HG02973 (cell line): ENCODE data around the gene GRM8.
A peak's percentile ranks its signal among the peaks of the same experiment; 100 is the strongest.

Experiments used
- ATAC-seq: cut with Tn5 transposase; IDR thresholded peaks from one replicate; pipeline ENCODE4 v1.9.1; 2021; ENCODE audit warnings: moderate library complexity; ENCODE audit not compliant: unreplicated experiment

Gene GRM8

DNA sequence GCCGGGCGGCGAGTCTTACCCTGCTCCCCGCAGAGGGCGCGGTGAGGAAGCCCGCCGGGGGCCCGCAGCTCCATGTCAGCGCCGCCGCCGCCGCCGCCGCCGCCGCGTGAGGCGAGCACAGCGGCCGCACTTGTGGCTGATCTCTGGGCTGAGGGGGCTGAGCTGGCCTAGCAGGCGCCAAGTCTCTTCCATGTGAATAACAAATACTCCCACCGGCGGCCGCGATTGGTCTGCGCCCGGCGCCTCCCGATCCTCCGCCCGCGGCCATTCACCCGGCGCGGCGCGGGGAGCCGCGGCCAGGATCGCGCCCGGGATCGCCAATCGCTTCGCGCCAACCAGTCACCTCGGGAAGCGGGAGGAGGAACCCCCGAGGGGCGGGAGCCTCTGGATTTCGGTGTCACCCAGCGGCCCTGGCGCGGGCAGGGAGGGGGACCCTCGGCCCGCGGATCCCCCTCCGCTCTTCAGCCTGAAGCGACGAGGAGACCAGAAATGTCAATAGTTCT lies at the start of gene GRM8:
GRM8 (minus strand) TSS at position 164 of the 503 bp plus-strand sequence.
- ATAC-seq = no peak

DNA sequence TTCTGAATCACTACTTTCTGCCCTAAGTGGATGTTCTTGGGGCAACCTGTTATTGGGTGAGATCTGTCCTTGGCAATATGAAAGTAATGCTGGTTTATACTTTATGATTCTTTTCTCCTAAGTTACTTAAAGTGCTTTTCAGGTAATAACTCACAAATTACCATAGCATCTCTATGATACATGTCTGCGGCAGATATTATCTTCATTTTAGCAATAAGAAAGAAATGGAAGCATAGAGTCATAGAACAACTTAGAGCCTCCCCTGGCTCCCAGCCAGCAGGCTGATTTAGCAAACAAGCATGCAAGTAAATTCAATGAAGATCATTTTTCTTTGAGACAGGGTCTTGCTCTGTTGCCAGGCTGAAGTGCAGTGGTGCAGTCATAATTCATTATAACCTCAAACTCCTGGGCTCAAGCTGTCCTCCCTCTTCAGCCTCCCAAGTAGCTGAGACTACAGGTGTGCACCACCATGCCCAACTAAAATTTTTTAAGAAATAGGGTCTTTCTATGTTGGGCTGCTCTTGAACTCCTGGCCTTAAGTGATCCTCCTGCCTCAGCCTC lies 38.1 kb upstream of the GRM8 start:
- ATAC-seq = no peak

DNA sequence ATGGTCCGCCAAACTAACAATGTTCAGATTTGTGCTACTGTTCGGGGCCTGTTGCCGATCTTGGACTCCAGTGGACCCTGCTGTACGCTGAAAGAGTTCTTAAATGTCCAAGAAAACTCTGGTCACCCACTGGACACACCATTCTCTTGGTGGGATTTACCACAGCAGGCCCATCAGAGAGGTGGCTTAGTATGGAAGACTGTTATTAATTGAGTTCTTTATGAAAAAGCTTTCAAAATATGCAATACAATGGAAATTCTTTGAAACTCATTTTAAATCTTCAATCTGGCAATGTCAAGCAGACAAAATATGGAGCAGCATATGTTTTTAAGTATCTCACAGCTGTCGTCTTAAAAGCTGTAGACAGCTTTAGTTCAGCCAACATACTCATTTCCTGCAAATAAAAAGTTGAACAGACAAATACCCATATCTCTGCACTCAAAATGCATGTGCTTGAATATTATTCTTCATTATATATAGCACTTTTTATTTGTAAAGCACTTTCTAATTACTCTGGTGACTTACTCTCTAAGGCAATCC lies 37.4 kb upstream of the GRM8 start:
- ATAC-seq = no peak

DNA sequence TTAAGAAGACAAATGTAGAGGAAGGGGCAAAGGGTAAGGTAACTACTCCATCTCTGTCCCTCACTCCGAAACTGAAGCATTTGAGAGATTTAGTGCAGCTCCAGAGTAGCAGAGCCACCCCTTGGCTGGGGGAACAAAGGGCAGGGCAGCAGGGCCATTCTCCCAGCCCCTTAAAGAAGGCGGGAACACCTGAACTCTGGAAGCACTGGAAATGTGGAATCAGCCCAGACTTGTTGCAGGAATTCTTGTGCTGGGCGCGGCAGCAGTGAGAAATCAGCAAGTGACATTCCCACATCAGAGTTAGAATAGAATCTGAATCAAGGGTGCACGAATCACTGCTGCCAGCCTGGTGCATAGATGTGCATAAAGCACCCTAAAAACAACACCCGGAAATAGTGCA lies 34.4 kb upstream of the GRM8 start:
- ATAC-seq = no peak

DNA sequence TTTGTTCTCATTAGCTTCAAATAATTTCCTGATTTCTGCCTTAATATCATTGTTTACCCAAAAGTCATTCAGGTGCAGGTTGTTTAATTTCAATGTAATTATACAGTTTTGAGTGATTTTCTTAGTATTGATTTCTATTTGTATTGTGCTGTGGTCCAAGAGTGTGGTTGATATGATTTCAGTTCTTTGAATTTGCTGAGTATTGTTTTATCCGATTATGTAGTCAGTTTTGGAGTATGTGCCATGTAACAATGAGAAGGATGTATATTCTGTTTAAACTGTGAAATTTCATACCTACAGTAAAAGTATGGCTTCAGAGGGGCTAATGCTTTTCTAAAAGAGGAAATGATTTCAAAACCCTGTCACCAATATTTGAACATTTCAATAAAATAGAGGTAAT lies 17.4 kb upstream of the GRM8 start:
- ATAC-seq = no peak

DNA sequence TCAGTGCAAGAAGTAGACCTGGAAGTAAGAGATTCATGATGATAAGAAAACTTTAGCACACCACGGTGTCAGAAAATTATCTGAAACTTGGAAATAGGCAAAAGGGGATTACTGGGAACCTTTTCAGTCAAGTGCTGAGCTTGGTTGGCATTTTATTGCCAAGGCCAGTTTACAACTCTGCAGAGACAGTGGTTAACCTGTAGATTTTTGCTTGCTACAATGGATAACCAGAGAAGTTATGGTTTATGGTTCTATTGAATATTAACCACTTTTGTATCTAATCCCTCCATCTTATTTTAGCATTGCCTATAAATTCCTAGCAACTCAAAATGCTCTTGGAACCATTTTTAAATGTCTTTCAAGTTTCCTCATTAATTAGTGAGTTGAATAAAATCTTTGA lies 13.3 kb upstream of the GRM8 start:
- ATAC-seq = no peak

DNA sequence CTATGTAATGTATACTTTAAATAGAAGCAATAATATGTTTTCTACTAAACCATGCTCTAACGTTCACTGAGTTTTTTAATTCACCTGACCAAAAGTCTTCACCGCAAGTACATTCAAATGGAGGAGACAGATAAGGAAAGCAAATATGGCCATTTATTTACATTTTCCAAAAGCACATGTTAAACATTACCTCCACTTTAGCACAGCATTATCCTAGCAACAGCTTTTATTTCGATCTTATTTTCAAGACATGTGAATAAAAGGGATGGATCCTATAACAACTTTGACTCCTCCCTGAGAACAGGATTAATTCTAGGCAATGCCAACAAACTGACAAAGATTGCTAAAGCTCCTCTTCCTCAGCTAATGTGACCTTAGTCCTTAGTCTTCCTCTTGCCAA lies 11.5 kb upstream of the GRM8 start:
- ATAC-seq = no peak

DNA sequence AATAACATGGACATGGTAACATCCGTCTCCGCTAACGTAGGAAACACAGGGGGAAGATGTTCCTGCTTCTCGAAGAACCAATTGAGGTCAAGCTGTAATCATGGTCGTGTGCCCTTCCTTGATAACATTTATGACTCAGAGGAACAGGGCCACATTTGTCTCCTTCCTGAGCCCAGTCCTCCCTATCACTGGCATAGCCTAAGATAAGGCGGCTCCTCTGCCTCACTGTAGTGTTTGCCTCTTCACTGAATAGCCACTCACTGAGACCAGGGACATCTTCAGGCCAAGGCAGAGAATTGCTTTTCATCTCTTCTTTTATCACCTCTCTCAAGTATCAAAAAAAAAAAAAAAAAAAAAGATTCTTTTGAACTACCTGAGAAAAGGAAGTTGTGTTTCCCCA lies 5.4 kb upstream of the GRM8 start:
- no peak for ATAC-seq

DNA sequence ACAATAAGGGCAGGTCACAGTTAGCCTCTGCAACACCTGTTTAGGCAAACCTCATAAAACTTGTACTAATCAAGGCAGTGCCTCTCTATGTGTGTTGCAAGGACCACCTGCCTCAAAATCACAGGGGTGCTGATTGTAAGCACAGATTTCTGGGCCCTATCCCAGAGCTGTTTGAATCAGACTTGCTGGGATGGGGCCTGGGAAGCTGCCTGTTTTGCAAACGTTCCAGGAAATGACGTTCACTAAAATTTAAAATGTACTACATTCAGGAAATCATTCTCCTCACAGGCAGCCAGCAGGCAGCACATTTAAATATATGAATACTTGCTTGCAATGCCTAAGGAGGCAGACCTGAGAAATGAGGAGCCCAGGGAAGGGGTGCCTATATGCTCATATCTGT lies 4.3 kb upstream of the GRM8 start:
- ATAC-seq = no peak

DNA sequence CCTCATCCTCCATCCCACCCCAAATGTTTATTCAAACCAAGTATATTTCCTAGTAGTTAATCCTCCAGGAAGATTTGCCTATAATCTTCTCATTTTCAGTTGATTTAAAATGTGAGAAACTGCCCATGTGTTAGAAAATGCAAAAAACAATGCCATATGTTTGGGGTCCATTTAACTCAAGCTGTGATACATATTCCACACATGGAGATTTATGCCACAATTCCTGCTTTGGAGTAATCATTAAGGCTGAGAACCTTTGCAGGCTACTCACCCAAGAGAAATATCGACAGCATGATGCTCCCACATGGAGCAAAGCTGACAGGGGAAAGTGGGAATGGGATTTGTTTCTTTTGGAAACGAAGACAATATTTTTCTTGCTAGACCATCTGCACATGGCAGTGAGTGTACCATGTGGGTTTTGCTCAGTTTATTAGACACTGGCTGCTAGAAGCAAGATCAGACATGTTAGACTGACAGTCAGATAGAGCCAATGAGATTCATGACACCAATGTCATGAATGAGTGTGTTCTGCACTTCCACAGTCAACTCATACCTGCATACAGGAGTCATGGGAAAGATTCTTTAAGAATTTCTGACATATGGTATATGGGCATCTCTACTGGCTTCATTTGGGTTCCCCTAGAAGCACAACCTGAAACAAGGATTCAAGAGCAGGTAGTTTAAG lies 3.4 kb upstream of the GRM8 start:
- ATAC-seq = no peak

DNA sequence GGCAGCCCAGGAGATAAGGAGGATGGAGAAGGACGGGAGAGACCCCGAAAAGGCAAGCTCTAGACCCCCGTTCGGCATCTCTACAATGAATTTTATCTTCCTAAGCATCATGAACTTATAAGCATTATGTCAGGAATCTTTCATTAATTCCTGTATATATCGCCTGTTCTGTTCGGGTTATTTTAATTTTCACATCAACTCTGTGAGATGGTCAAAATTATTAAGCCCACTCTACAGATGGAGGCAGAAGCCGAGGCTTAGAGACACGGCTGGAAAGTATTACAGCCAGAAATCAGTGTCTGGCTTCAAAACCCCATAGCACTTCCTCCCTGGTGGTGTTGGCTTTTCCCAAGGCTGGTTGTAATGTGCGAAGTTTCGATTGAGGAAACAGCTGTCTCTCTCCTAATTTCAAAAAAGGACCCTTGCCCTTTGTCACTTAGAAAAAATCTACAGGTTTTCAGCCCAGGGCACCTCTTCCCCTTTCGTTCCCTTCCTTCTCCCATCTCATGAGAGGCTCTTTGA lies 1.5 kb upstream of the GRM8 start:
- no peak for ATAC-seq

DNA sequence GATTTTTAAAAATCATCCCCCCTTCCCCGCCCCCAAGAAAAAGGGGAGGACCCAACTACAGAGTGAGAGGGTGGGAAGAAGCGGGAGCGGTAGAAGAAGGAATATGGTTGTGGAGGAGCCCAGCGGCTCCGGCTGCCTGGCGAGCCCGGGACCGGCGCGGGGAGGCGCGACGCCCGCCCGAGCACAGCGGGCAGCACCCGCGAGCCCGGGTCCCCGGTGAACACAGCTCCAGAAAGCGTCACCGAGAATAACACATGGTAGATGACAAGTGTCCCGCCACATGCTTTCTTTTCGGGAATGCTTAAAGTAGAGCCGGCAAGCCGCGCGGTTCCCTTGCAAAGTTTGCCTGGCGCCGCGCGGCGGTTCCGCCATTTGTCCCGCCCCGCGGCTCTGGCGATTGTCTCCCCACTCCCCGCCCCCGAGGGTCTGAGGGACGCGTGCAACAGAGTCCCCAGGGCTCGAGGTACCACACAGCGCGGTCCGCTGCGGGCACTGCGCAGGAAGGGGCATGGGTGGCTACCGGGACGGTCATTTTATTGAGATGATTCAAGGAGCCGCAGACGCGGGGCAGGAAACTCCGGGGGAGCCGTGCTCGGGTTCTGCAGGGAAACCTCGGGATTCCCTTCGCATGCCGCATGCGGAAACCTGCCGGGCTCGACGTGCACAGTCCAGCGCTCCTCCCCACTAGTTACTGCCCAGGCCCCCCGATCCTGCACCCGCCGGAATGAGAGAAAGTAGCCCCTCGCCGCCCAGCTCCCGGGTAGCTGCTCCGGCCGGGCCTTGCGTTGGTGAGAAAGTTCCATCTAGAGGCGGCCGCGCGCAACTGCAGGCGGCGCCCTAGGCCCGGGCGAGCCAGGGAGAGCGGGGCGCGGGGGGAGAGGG lies 781 bp upstream of the GRM8 start:
- peak; percentile 90 for ATAC-seq

DNA sequence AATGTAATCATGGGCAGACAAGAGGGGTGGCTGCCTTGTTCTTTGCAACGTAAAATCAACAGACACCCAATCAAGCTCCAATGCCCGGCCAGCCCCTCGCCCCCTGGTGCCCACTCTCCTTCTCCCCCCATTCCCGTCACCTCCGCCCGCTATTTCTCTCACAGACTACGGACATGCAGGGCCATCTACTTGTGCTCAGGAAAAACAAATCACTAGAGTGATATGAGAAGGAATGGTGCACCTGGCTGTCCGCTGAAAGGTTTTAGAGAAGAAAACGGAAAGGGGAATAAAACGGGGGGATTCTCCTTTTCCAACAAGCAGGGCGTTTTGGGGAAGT lies 396 bp downstream of the GRM8 start:
- ATAC-seq = no peak

DNA sequence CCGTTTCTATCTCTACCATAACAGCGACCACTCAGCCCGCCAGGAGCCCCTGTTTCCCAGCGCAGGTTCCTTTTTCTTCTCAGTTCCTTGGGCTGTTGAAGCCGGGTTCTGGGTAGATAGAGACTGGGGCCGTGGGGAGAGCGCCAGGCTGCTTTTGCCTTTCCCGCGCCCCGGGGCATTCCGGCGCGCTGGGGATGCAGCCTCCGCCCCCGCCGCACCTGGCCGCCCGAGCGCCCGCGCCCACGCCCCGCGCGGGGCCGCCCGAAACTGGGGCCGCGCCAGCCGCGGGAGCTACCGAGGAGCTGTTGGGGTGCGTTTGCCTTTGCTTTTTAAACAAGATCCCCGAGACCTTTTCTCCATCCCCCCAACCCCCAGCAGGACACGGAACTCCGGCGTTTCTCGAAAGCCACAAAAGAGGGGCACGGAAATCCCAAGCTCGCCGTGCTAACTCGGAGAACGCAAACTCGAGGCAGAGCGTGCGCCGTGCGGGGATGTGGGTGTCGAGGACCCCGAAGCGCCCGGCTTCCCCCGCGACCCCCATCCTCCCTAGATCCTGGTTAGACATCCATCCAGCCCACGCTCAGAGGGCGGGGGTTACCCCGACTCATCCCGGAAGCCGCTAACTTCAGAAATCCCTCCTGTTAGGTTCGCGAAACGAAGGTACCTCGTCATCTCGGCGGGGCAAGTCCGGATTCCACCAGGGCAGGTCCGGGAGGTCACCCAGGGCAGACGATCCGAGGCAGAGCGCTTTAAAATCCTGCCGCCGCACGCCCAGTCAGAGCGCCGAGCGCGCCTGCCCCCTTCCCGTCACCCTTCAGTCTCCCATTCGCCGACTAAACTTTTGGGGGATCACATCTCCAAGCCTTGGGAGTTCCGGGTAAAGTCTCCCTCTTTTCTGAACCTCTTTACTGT lies 1.0 kb downstream of the GRM8 start:
- ATAC-seq = no peak

DNA sequence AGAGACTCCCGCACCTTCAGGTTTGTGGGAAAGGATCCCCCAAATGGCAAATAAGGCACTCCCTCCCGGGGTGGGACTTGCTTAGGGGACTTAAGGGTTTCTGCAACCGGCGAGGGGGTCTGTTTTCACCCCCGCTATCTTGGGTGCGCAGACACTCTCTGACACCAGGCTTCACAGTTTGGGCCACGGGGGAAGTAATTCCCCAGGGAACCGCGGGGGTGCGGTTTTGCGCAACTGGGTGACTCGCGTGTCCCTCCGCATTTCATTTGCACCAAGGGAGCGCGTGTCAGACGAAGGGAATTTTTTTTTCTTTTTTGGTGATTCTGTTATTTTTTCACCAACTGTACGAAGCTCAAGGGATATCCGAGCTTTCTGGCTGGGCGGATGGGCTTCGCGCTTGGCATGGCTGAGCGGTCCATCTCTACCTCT lies 1.7 kb downstream of the GRM8 start:
- ATAC-seq = no peak

DNA sequence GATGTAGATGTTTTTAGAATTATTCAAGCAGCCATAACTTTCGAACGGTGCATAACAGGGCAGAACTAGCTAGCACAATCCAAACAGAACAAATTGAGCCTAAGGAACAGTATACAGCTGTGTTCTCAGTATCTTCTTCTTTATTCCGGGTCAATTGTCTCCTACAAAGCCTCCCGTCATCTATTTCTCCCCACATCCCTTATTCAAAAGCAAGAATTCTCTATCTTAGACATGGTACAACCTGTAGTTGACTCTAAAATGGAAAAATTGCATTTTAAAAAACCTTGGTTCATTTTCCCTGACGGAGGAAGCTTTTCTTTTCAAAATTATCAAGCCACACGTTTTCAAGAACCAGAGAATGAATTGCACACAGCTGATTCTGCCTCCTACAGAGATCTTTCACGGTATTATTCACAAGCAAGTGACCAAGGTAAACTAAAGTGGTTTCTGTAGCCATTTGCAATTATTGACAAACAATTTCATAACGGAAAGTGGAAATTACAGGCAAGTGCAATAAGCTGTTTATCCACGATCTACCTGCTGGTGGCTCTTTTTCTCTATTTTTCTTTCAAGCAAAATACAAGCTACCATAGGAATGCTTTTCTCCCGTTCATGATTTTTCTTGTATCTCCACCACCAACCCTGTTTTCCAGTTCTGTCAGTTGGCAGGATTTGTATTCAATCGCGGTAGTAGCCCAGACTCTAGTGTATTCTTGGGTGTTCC lies 2.3 kb downstream of the GRM8 start:
- ATAC-seq = no peak

DNA sequence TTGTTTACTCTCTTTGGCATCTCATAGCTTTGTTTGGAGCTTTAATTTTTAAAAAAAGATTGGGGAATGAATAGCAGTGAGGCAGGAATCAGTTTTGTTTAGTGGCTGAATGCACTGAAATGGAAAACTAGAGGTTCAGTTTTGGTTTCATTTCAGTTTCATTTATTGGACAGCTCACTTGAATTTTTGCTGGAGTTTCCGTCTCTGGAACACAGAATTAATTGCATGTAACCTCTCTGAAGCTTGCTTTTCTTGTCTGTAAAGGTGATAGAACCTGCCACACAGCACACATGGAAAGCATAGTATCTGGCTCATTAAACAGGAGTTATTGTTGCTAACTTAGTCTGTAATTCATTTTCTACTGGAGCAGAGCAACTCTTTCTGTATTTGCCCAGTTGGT lies 7.1 kb downstream of the GRM8 start:
- no peak for ATAC-seq

DNA sequence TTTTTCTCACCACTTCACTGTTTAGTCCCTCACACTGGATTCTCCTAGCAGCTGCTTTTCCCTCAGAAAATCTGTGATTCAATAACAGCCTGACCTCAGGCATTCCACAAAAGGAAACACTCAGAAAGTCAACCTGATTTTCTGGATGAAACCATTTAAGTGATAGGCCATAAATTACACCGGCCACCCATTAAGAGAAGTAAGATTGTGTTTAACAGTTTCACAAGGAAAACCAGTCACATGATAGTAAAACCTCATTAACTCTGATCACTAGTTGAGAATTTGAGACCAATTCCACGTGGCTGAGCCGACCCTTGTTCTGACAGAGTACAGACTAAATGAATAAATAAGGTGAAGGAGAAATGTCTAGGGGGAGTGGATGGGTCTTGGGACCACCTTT lies 7.7 kb downstream of the GRM8 start:
- no peak for ATAC-seq

DNA sequence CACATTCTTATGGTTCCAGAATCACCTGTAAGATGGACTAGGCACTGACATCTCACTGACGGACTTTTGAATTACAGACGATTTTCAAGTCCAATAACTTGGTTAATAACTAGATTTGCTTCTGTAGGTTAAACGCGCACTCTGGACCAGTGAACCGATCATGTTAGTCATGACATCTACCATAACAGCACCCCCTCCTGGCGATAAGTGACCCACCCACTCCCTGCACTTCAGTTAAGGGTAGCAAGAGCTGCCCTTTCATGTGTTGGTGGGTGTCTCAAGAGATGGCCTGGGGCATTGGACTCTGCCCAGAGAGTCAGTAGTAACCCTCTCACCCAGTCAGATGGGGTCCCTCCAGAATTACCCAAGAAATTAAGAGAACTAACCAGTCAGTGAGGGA lies 12.9 kb downstream of the GRM8 start:
- ATAC-seq = no peak

DNA sequence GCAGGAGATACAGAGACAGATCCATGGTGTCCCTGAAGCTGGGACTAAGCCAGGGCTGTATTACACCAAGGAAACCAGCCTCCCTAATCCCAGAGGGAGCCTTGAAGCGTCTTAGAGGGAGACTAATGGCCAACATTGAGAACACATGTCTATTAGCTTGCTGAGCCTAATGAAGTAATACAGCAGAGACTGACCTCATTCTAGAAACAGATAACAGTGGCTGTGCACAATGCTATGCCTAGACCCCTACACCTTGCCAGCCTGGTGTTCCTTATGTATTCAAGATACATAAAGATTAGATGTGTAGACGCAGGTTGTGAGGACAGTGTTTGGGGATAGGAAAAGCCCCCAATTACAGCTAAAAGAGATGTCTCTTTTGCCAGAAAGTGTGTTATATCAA lies 19.1 kb downstream of the GRM8 start:
- ATAC-seq = no peak
